HG03457 (cell line): ENCODE results near the gene SDHAF1.
"Not testable (repeated sequence)": the region's sequence is repeated elsewhere in the genome, so short reads cannot be mapped to it uniquely, and the experiment has no call there.

Experiments
- ATAC-seq: cut with Tn5 transposase; IDR thresholded peaks from one replicate; pipeline ENCODE4 v1.9.1; 2021; ENCODE audit warnings: moderate number of reproducible peaks; ENCODE audit not compliant: unreplicated experiment

The SDHAF1 gene, protein sequence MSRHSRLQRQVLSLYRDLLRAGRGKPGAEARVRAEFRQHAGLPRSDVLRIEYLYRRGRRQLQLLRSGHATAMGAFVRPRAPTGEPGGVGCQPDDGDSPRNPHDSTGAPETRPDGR

GRCh38 chr19:35995048-35995993 is at the start of gene SDHAF1:
SDHAF1 (plus strand) TSS chr19:35995188; CDS start chr19:35995275, 87 bp downstream.
- peak; percentile 79 for ATAC-seq

GRCh38 chr19:35946203-35946602 is 48.8 kb upstream of the SDHAF1 start:
- no peak for ATAC-seq

- ATAC-seq: no peak
Measured at GRCh38 chr19:35949131-35949530, 45.9 kb upstream of the SDHAF1 start.

DNA sequence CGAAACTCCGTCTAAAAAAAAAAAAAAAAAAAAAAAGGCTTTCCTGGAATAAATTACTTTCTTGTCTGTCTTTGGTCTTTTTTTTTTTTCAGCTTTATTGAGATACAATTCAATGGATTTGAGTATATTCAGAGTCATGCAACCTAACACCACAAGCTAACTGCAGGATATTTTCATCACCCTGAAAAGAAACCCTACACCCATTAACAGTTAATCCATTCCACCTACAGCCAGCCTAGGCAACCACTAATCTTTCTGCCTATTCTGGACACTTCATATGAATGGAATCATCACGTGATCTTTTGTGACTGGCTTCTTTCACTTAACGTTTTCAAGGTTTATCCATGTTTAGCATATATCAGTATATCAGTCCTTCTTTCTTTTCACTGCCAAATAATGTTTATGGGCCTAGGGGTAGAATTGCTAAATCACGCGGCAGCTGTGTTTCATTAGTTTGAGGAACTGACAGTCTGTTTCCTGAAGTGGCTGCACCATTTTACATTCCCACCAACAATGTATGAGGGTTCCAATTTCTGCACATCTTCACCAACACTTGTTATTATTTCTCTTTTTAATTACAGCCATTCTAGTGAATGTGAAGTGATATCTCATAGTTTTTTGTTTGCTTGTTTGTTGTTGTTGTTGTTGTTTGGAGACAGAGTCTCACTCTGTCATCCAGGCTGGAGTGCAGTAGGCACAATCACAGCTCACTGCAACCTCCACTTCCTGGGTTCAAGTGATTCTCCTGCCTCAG is 38.9 kb upstream of the SDHAF1 start:
- ATAC-seq: no peak

- ATAC-seq: not testable (repeated sequence)
Measured at GRCh38 chr19:35957411-35957810, 37.6 kb upstream of the SDHAF1 start.

DNA sequence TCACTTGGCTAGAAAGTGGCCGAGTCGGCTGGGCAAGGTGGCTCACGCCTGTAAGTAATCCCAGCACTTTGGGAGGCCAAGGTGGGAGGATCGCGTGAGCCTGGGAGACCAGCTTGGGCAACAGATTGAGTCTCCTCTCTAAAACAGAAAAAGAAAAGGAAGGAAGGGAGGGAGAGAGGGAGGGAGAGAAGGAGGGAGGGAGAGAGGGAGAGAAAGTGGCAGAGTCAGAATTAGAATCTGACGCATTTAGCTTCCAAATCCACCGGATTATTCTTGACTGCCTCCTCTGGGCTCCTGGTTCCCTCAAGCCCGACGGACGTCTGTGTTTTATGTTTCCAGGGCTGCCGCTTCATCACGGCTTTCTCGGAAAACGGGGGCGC is 36.3 kb upstream of the SDHAF1 start:
- no peak for ATAC-seq

DNA sequence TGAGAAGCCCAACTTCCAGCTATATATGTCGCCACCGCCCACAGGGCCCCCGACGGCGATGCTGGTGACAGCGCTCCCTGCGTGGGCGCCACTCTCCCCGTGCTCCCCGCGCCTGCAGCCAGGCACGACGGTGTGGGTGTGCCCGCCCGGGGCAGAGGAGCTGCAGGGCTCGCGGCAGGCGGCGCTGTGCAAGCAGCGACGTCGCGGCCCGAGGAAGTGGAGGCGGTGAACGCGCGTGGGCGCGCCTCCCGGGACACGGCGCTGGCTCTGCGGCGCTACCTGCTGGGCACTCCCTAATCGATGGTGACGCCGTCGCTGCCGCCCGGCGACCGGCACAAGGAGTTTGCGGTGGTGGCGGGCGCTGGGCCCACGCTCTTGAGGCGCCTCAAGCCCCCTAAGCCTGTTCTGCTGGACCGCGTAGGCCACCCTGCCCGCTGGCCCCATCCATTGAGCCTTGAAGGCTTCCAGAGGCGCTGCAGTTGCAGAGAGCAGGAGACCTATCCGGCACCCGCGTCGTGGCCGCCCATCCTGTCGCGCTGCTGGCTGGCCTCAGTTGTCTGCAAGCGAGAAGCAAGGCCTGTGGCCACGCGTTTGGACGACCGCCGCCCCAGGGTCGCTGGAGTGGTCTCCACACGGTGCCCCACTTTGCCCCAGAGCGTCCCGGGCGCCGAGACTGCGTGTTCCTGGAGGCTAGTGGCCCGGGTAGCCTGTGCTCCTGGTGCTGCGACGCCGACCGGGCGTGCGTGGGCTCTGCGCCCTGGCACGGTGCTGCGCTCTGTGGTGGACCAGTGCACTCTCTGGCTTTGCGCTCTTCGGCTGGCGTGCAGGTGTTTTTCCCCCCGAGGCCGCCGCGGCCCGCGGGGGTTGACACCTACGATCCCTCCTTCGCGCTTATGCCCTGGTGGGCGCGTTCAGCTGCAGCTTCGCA is 35.7 kb upstream of the SDHAF1 start:
- no peak for ATAC-seq

DNA sequence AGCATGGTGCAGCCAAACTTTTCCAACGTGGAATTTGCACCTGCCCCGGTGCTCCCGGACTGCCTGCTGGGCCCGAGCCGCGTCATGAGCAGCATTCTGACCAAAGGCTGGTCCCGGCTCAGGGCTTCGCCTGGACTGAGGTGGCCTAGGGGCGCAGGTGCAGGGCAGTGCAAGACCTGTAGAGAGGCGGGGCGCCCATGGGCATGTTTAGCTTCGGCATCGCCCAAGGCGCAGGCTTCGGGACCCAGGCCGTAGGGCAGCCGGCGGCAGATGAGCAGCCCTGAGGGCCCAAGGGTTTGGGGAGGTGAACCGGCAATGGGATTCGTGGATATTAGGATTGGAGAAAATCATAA is 35.0 kb upstream of the SDHAF1 start:
- no peak for ATAC-seq

GRCh38 chr19:35960432-35960972 is 34.5 kb upstream of the SDHAF1 start:
- ATAC-seq: no peak

DNA sequence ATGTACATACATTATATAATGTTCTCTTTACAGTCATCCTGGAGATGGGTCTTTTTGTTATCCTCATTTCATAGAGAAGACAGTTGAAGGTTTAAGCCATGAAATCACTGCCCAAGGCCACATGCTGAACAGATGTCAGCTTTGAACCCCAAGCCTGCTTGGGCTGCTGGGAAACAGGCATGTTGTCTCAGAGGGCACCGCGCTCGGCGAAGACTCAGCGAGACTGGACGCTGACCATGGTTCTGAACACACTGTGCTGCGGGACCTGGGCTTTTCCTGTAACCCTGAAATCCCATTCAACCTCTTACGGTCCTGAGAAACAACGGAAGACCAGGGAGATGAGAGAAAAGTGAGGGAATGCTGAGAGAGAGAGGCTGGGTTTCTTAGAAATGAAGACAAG is 31.5 kb upstream of the SDHAF1 start:
- no peak for ATAC-seq

DNA sequence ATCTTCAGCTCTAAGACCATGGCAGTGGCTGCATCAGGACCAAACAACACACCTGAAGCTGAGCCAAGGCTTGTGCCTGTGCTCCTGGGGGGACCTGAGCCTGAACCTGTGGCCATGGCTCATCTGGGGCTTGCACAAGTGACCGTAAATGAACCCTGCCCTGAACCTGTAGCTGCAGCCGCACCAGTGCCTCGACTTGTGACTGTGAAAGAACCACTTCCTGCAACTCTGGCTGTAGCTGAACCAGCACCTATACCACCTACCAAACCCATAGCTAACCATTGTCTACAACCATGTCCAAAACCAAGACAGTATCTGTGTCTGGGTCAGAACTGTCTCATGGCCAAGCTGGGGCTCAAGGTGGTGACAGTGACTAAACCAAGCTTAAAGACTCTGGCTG is 28.2 kb upstream of the SDHAF1 start:
- no peak for ATAC-seq

DNA sequence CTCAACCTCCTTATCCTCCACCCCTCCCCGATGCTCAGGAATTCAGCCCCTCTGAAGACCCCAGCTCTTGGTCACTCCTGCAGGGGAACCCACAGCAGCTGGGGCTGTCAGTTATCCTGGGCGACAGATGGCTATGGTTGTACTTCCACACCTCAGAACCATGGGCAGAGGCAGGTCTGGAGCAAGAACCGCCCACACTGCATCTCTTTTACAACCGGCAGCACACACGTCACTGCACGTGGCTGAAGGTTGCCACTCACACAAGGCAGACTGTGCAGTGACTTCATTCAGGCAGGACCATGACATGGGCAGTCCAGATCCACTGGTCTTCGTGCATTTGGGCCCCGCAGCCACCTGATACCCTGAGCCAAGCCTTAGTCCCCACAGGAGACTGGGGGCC is 21.5 kb upstream of the SDHAF1 start:
- ATAC-seq: no peak

DNA sequence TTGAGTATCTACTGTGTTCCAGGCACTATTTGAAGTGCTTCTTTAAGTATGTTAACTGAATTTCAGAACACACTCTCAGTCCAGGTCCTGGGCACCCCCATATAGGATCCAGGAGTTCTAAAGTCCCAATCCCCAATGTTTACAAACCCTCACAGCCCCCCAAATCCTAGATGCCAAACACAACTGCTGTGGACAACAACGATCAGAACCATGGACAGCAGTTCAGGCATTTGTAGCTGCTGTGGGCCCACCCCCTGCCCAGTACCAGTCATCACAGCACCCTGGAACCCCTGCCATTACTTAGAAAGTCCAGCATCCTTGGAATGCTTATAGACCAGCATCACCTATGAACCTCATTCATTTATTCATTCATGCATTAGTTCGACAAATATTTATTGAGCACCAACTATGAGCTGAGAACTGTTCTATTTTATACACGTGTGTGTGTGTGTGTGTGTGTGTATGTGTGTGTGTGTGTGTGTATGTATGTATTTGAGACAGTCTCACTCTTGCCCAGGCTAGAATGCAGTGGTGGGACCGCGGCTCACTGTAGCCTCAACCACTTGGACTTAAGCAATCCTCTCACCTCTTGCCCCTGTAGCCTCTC is 19.3 kb upstream of the SDHAF1 start:
- ATAC-seq: no peak

GRCh38 chr19:35977446-35978222 is 17.4 kb upstream of the SDHAF1 start:
- ATAC-seq: no peak

- ATAC-seq: no peak
Measured at GRCh38 chr19:35978271-35978670, 16.7 kb upstream of the SDHAF1 start.

GRCh38 chr19:35978832-35979365 is 16.1 kb upstream of the SDHAF1 start:
- no peak for ATAC-seq

- ATAC-seq: not testable (repeated sequence)
Measured at GRCh38 chr19:35980997-35981396, 14.0 kb upstream of the SDHAF1 start.

DNA sequence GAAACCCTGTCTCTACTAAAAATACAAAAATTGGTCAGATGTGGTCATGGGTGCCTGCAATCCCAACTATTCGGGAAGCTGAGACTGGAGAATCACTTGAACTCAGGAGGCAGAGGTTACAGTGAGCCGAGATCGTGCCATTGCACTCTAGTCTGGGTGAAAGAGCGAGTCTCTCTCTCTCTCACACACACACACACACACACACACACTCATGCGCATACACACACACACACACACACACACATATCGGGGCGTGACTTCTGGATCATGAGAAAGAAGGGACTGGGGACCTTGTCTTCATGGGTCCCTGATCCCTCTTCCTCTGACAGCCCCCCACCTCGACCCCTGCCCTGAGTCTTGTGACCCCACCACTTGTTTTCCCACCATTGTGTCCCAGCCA is 11.8 kb upstream of the SDHAF1 start:
- ATAC-seq: no peak

- ATAC-seq: no peak
Measured at GRCh38 chr19:35986111-35986510, 8.9 kb upstream of the SDHAF1 start.
